GM21529 (cell line): ENCODE results near the gene CHMP2A.
A peak's percentile ranks its signal among the peaks of the same experiment; 100 is the strongest.
"Not testable (repeated sequence)": the region's sequence is repeated elsewhere in the genome, so short reads cannot be mapped to it uniquely, and the experiment has no call there.

ENCODE experiments used
- ATAC-seq: cut with Tn5 transposase; IDR thresholded peaks from one replicate; pipeline ENCODE4 v1.9.1; 2021; ENCODE audit not compliant: unreplicated experiment

CHMP2A gene

GRCh38 chr19:58513694-58514563 lies 41.0 kb downstream of the CHMP2A start:
- peak; percentile 64 for ATAC-seq

GRCh38 chr19:58513213-58513693 lies 41.7 kb downstream of the CHMP2A start:
- no peak for ATAC-seq

GRCh38 chr19:58511353-58512208 lies 43.3 kb downstream of the CHMP2A start, which contains the start of gene SLC27A5:
SLC27A5 (minus strand) TSS chr19:58511992; CDS start chr19:58511955, 37 bp downstream.
- ATAC-seq: no peak

- ATAC-seq: no peak
These were observed 44.6 kb downstream of the CHMP2A start for GRCh38 chr19:58510084-58510862.

GRCh38 chr19:58509731-58510083 lies 45.2 kb downstream of the CHMP2A start:
- no peak for ATAC-seq

GRCh38 chr19:58507602-58508223 lies 47.2 kb downstream of the CHMP2A start:
- ATAC-seq: not testable (repeated sequence)
